ENCODE results near the gene BABAM1. TPM values are rescaled to one million over a fixed set of nuclear protein-coding genes. Genes with fewer than 3 reads are reported as not detected.

Gene BABAM1
- total RNA-seq, 1 donor from 2014 or later = 92.5 TPM

DNA sequence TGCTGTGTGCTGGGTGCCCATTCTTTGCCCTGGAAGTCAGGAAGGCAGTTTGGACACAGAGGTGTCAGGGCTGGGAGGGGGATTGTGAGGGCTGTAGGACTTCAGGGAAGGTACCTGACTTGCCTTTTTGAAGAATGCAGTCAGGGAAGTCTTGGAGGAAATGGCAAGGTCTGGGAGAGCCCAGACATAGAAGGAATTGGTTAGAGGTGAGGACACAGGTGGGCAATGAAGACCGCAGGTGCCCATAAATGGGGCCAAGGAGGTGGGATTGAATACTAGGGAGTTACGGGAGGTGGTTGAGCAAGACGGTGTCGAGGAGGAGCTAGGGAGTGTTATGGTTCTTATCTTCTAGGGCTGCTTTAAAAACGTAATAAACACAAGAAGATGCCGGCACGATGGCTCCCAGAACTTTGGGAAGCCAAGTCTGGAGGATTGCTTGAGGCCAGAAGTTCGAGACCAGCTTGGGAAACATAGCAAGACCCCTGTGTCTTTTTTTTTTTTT lies 40.7 kb downstream of the BABAM1 start:
- Mint-ChIP-seq H3K9me3 (ENCODE audit: unreplicated experiment) (no peaks in the 10 kb centered on the region), H3K27ac (ENCODE audit: unreplicated experiment) (no peak overlapping the region), H3K27me3 (ENCODE audit: unreplicated experiment) (no peaks in the 10 kb centered on the region), H3K4me1 (ENCODE audit: unreplicated experiment) (peaks cover 58% of the 10 kb centered on the region), H3K36me3 (ENCODE audit: unreplicated experiment) (no peaks in the 10 kb centered on the region), H3K4me3 (ENCODE audit: unreplicated experiment) (peak overlapping the region; percentile 41)
- DNase-seq (ENCODE audit: extremely low spot score, unreplicated experiment) = no peak
- TF ChIP-seq, protein P1, sequence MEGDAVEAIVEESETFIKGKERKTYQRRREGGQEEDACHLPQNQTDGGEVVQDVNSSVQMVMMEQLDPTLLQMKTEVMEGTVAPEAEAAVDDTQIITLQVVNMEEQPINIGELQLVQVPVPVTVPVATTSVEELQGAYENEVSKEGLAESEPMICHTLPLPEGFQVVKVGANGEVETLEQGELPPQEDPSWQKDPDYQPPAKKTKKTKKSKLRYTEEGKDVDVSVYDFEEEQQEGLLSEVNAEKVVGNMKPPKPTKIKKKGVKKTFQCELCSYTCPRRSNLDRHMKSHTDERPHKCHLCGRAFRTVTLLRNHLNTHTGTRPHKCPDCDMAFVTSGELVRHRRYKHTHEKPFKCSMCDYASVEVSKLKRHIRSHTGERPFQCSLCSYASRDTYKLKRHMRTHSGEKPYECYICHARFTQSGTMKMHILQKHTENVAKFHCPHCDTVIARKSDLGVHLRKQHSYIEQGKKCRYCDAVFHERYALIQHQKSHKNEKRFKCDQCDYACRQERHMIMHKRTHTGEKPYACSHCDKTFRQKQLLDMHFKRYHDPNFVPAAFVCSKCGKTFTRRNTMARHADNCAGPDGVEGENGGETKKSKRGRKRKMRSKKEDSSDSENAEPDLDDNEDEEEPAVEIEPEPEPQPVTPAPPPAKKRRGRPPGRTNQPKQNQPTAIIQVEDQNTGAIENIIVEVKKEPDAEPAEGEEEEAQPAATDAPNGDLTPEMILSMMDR (IDR thresholded peaks at IDR 0.05) = no peak

DNA sequence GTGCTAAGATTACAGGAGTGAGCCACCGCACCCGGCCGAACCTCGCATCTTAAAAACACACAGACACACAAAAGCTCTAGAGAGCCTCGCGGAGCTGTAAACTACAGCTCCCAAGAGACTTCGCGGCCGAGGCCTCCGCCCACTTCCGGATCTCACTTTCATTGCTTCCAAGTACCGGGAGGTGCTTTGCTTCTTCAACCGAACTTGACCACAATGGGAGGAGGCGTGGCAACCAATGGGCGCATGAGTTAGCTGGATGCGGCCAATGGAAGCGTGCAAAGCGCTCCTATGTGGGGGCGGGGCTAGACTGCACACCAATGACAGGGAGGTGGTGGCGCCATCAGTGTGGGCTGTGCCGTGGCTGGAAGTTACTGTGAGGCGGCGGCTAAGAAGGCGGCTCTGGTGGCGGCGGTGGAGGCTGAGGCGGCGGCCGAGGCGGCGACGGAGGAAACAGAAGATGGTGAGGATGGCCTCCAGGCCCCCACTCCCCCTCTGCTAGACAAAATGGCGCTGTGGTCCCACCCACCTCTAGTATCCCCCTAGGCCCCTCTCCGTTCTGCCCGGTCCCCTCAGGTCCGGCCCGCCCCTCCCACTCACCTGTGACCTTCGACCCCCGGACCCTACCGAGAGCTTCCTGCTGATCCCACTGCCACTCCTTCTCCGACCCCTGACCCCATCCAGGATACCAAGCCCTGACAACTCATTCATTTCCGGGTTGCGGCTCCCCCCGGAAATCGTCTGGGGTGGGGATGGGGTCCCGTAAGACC lies 42.1 kb downstream of the BABAM1 start, which contains the start of gene DDA1:
DDA1 (plus strand) TSS at position 366 of the 767 bp plus-strand sequence; CDS start at position 458, 92 bp downstream.
- no peaks in the 10 kb centered on the region for H3K27me3 Mint-ChIP-seq (ENCODE audit: unreplicated experiment)
- H3K4me3 Mint-ChIP-seq (ENCODE audit: unreplicated experiment) = peak within 1 kb of the TSS; percentile 94
- peaks cover 2% of the 10 kb centered on the region for H3K36me3 Mint-ChIP-seq (ENCODE audit: unreplicated experiment)
- no peaks in the 10 kb centered on the region for H3K9me3 Mint-ChIP-seq (ENCODE audit: unreplicated experiment)
- H3K4me1 Mint-ChIP-seq (ENCODE audit: unreplicated experiment) = peaks cover 52% of the 10 kb centered on the region
- TF ChIP-seq, protein P1 (IDR thresholded peaks at IDR 0.05) = no peak
- peak within 1 kb of the TSS; percentile 83 for H3K27ac Mint-ChIP-seq (ENCODE audit: unreplicated experiment)
- peak; percentile 99 for DNase-seq (ENCODE audit: extremely low spot score, unreplicated experiment)

DNA sequence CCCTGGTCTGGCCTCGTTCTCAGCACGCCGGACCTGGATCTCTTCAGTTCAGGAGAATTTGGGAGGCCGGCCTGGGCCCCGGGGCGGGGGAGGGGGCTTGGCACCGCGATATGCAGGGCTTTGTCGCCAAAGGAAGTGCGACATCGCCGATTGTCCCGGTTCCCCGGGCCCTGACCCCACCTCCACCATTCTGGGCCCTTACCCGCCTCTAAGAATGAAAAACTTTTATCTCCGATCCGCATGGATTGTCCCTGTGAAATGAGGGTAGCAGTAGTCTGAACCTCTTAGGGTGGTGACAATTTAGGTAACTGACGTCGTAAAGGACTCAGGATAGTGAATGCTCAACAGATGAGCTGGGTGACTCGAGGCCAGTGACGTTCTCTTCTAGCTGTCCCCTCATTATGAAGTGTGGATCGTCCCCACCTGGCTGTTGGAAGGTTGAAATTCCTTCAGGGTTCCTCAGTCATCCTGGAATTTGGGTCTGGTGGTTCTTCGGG lies 42.8 kb downstream of the BABAM1 start:
- Mint-ChIP-seq H3K4me3 (ENCODE audit: unreplicated experiment) (peak overlapping the region; percentile 94), H3K4me1 (ENCODE audit: unreplicated experiment) (peaks cover 46% of the 10 kb centered on the region), H3K9me3 (ENCODE audit: unreplicated experiment) (no peaks in the 10 kb centered on the region), H3K27me3 (ENCODE audit: unreplicated experiment) (no peaks in the 10 kb centered on the region), H3K36me3 (ENCODE audit: unreplicated experiment) (peaks cover 2% of the 10 kb centered on the region), H3K27ac (ENCODE audit: unreplicated experiment) (peak overlapping the region; percentile 78)
- DNase-seq (ENCODE audit: extremely low spot score, unreplicated experiment) = no peak
- TF ChIP-seq, protein P1 (IDR thresholded peaks at IDR 0.05) = no peak

DNA sequence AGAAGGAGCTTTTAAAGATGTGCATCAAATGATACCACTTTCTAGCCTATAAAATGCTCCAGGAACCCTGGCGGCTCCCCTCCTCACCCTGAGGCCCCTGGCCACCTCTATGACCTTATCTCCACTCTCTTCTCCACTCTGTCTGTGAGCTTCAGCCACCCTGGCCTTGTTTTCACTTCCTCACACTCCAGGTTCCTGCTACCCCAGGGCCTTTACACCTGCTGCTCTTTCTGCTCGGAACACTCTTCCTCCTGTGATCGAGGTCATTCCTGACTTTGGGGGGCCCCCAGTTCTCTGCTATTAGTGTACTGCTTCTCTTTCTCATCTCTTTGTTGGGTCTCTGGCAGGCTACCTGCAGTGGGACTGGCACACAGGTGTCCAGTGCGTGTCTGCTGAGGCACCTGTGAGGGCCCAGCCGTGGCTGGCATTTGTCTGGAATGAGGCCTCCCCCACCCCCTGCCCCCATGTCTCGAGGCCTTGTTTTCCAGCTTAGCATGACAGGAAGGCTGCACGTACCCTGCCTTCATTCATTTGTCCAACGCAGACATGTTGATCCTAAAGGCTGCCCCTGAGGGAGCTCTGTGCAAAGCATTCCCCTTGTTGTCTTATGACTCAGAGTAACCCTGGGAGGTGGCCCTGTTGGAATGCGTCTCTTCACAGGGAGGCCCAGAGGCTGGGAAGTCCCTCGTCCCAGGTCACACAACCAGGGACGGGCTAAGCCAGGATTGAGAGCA lies 44.4 kb downstream of the BABAM1 start:
- TF ChIP-seq, protein P1 (IDR thresholded peaks at IDR 0.05) = no peak
- H3K27ac Mint-ChIP-seq (ENCODE audit: unreplicated experiment) = peak overlapping the region; percentile 93
- H3K36me3 Mint-ChIP-seq (ENCODE audit: unreplicated experiment) = peaks cover 10% of the 10 kb centered on the region
- no peaks in the 10 kb centered on the region for H3K9me3 Mint-ChIP-seq (ENCODE audit: unreplicated experiment)
- peak overlapping the region; percentile 65 for H3K4me3 Mint-ChIP-seq (ENCODE audit: unreplicated experiment)
- H3K27me3 Mint-ChIP-seq (ENCODE audit: unreplicated experiment) = no peaks in the 10 kb centered on the region
- DNase-seq (ENCODE audit: extremely low spot score, unreplicated experiment) = no peak
- peaks cover 37% of the 10 kb centered on the region for H3K4me1 Mint-ChIP-seq (ENCODE audit: unreplicated experiment)
